Endothelial cell of umbilical vein (primary cell): Measurements from ENCODE around the gene DCAF7. TPM values are rescaled to one million over a fixed set of nuclear protein-coding genes. Genes with fewer than 3 reads are reported as not detected.

ENCODE experiments used
- BruUV-seq: library from RNA; stranded (reverse); fragments of 400-500 nt; replicated peaks from 2 replicates; lab custom pipeline; 2021; lab: Mats Ljungman, UMichigan
- CTCF ChIA-PET: fragments of 300-600, 350-600 bp; sonication (Branson Sonifier 250); formaldehyde crosslinking; loops from one replicate; lab custom pipeline; 2021; ENCODE audit warnings: antibody characterized with exemption, inconsistent platforms; lab: Charles Lee
- POLR2A ChIA-PET: fragments of 300-600, 350-600 bp; sonication (Branson Sonifier 250); formaldehyde crosslinking; loops from one replicate; lab custom pipeline; 2021; ENCODE audit warnings: antibody characterized with exemption, inconsistent platforms; lab: Charles Lee
- DNase-seq: peaks from one replicate; pipeline ENCODE4 v3.0.0-alpha.2; 2011; ENCODE audit warnings: low read depth, low spot score
- FAIRE-seq: peaks from 2 replicates; lab custom pipeline; 2011; peaks lifted over from hg19 to GRCh38; lab: Jason Lieb, UNC
- H2AFZ ChIP-seq: 2 replicates; pipeline ENCODE4 v1.6.0; 2012; ENCODE audit warnings: low read depth, low read length, control low read depth, inconsistent platforms
- H3K27ac ChIP-seq: 2 replicates; pipeline ENCODE4 v1.5.1; 2011; ENCODE audit warnings: low read depth, mild to moderate bottlenecking, control low read depth, low read length, moderate library complexity; ENCODE audit not compliant: insufficient read depth
- H3K27me3 ChIP-seq, 2 experiments: 2 replicates each; pipeline versions ENCODE4 v1.6.0 to v1.6.1; 2011; ENCODE audit warnings: low read length in 2 of 2, mixed read lengths in 1 of 2; ENCODE audit not compliant: control insufficient read depth in 2 of 2, insufficient read depth in 2 of 2
- H3K36me3 ChIP-seq, 2 experiments: 2 replicates in 1 of 2; 3 replicates in 1 of 2; pipeline ENCODE4 v1.5.1; 2011; ENCODE audit warnings: low read length in 2 of 2, mild to moderate bottlenecking in 1 of 2, moderate library complexity in 1 of 2; ENCODE audit not compliant: control insufficient read depth in 2 of 2, insufficient read depth in 2 of 2; ENCODE audit errors: extremely low read depth in 1 of 2
- H3K4me1 ChIP-seq: 3 replicates; pipeline ENCODE4 v1.5.1; 2011; ENCODE audit warnings: mild to moderate bottlenecking, low read length; ENCODE audit not compliant: control insufficient read depth, insufficient read depth; ENCODE audit errors: extremely low read depth
- H3K4me2 ChIP-seq: 2 replicates; pipeline ENCODE4 v1.6.1; 2011; ENCODE audit warnings: low read length, control low read depth, mixed read lengths; ENCODE audit not compliant: insufficient read depth
- H3K4me3 ChIP-seq, 3 experiments: fragments of 200-600 bp in 1 of 3; sonication (generic), shearing (Covaris generic) in 1 of 3; replicated peaks in 1 of 3; 2 replicates each; pipeline ENCODE4 v1.5.1; 2011 to 2016; ENCODE audit warnings: control low read depth in 3 of 3, low read length in 3 of 3, mild to moderate bottlenecking in 2 of 3, inconsistent platforms in 1 of 3, low read depth in 1 of 3, moderate library complexity in 1 of 3; ENCODE audit not compliant: insufficient read depth in 1 of 3
- H3K79me2 ChIP-seq: 2 replicates; pipeline ENCODE4 v1.6.0; 2012; ENCODE audit warnings: low read length, inconsistent platforms; ENCODE audit not compliant: control insufficient read depth, insufficient read depth
- H3K9ac ChIP-seq: replicated peaks from 2 replicates; pipeline ENCODE3; 2011; ENCODE audit warnings: low read length, control low read depth; ENCODE audit not compliant: insufficient read depth; ENCODE audit errors: extremely low read depth
- H3K9me1 ChIP-seq: replicated peaks from 3 replicates; pipeline ENCODE4 v1.6.0; 2011; ENCODE audit warnings: mild to moderate bottlenecking, low read length; ENCODE audit not compliant: control insufficient read depth, insufficient read depth; ENCODE audit errors: extremely low read depth
- H3K9me3 ChIP-seq: replicated peaks from 2 replicates; pipeline ENCODE4 v1.5.1; 2012; ENCODE audit warnings: low read length, inconsistent platforms; ENCODE audit not compliant: control insufficient read depth, insufficient read depth
- H4K20me1 ChIP-seq: replicated peaks from 2 replicates; pipeline ENCODE3; 2011; ENCODE audit warnings: mild to moderate bottlenecking, low read length; ENCODE audit not compliant: control insufficient read depth, insufficient read depth; ENCODE audit errors: extremely low read depth
- EZH2 ChIP-seq: IDR thresholded peaks from 2 replicates; pipeline ENCODE4 v1.6.1; 2012; ENCODE audit warnings: borderline replicate concordance, low read depth, mild to moderate bottlenecking, moderate library complexity, low read length, inconsistent platforms; ENCODE audit not compliant: severe bottlenecking
- FOS ChIP-seq: IDR thresholded peaks from 2 replicates; pipeline ENCODE4 v1.6.1; 2011; ENCODE audit warnings: mild to moderate bottlenecking, low read length, moderate library complexity, borderline replicate concordance; ENCODE audit not compliant: insufficient read depth
- GATA2 ChIP-seq: IDR thresholded peaks from 2 replicates; pipeline ENCODE4 v1.7.0; 2011; ENCODE audit warnings: low read depth, mild to moderate bottlenecking, moderate library complexity, mixed read lengths, low read length; ENCODE audit not compliant: insufficient read length, insufficient read depth
- JUN ChIP-seq: IDR thresholded peaks from 2 replicates; pipeline ENCODE4 v1.6.1; 2011; ENCODE audit warnings: borderline replicate concordance, low read depth; ENCODE audit not compliant: insufficient read length, insufficient read depth
- MYC ChIP-seq: IDR thresholded peaks from one replicate; pipeline ENCODE4 v1.6.1; 2011; ENCODE audit warnings: mild to moderate bottlenecking, low read depth, low read length
- POLR2A ChIP-seq: IDR thresholded peaks from 2 replicates; pipeline ENCODE4 v1.6.1; 2012; ENCODE audit warnings: low read depth, mild to moderate bottlenecking, control low read depth, low read length
- POLR2AphosphoS5 ChIP-seq: IDR thresholded peaks from 2 replicates; pipeline ENCODE4 v1.6.1; 2012; ENCODE audit warnings: low read depth, mild to moderate bottlenecking, control low read depth, low read length, moderate library complexity; ENCODE audit not compliant: insufficient read depth
- dilution Hi-C: fragments of 300-500 bp; cut with MboI; formaldehyde crosslinking; loops from one replicate; pipeline ENCODE4 v1.15.0; 2019; ENCODE audit warnings: low sequenced_read_pairs; ENCODE audit not compliant: extremely low pct_ligation_motif_present
- intact Hi-C: fragments of 100-400 bp; cut with micrococcal nuclease; formaldehyde crosslinking; loops from one replicate; pipeline ENCODE4 v1.10.0; 2022
- polyA plus RNA-seq, 4 experiments: library from polyadenylated mRNA; depleted of rRNA in 3 of 4; stranded (reverse) in 3 of 4; unstranded in 1 of 4; fragments of >200 nt; gene quantifications; 2 replicates each; pipeline versions ENCODE4 v1.2.1 to v1.2.3, GENCODE V29; 2011 to 2012; ENCODE audit warnings: missing spikeins in 1 of 4
- total RNA-seq: library from RNA; stranded (reverse); gene quantifications from 2 replicates; pipeline ENCODE4 v1.2.3, GENCODE V29; 2021
- TF ChIP-seq, protein P1 (sequence below), 2 donors: IDR thresholded peaks; 1 replicate in 1 of 2; 2 replicates in 1 of 2; pipeline ENCODE4 v1.5.1; 2011; ENCODE audit warnings: low read length in 2 of 2, mild to moderate bottlenecking in 2 of 2, moderate library complexity in 2 of 2, control low read depth in 1 of 2, inconsistent platforms in 1 of 2, low read depth in 1 of 2; ENCODE audit not compliant: insufficient read depth in 1 of 2; ENCODE audit errors: extremely low read depth in 1 of 2
- TF ChIP-seq, protein P2 (sequence below): IDR thresholded peaks from 2 replicates; pipeline ENCODE4 v1.6.1; 2011; ENCODE audit not compliant: insufficient read depth, insufficient read length

Gene DCAF7
- total and polyA plus RNA-seq, 2 donors (not counting 3 experiments of a cell fraction or from before 2014, with no cell fraction given): 82.8 to 100 TPM

DNA sequence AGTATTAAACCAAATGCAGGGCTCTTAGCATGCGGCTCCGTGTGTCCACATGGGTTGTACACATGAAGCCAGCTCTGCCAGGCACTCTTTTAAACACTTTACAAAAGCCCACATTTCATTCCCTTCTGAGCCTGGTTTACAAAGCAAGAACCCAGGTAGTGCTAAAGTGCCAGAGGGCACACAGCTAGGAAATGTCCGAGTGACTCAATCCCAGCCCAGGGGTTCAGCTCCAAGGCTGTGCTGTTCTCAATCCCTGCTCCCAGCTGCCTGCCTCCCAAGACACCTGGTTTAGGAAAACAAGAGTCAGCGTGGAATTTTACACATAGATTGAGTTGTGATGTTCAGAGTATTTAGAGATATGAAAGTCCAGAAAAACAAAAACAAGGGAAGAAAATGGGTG is 13.3 kb upstream of the DCAF7 start:
- Histone ChIP-seq H3K4me3 (no peak overlapping the region), H3K4me1 (no peaks in the 10 kb centered on the region), H3K27me3 (peaks cover 18 to 19% of the 10 kb centered on the region in 2 experiments), H3K9me3 (no peaks in the 10 kb centered on the region), H3K36me3 (no peaks in the 10 kb centered on the region), H3K9me1 (no peaks in the 10 kb centered on the region), H3K9ac (no peak overlapping the region), H2AFZ (no peak overlapping the region), H4K20me1 (no peaks in the 10 kb centered on the region), H3K27ac (no peak overlapping the region), H3K79me2 (no peaks in the 10 kb centered on the region), H3K4me2 (no peak overlapping the region)
- no peak for FAIRE-seq
- DNase-seq: no peak
- TF ChIP-seq MYC (no peak), FOS (no peak), POLR2AphosphoS5 (no peak), GATA2 (no peak), POLR2A (no peak), EZH2 (no peak), JUN (no peak)
- TF ChIP-seq, protein P1, sequence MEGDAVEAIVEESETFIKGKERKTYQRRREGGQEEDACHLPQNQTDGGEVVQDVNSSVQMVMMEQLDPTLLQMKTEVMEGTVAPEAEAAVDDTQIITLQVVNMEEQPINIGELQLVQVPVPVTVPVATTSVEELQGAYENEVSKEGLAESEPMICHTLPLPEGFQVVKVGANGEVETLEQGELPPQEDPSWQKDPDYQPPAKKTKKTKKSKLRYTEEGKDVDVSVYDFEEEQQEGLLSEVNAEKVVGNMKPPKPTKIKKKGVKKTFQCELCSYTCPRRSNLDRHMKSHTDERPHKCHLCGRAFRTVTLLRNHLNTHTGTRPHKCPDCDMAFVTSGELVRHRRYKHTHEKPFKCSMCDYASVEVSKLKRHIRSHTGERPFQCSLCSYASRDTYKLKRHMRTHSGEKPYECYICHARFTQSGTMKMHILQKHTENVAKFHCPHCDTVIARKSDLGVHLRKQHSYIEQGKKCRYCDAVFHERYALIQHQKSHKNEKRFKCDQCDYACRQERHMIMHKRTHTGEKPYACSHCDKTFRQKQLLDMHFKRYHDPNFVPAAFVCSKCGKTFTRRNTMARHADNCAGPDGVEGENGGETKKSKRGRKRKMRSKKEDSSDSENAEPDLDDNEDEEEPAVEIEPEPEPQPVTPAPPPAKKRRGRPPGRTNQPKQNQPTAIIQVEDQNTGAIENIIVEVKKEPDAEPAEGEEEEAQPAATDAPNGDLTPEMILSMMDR (IDR thresholded peaks at IDR 0.05; ENCODE audit: extremely low read depth in 1 of 2, insufficient read depth in 1 of 2, low read depth in 1 of 2, low read length in 2 of 2): no peak
- TF ChIP-seq, protein P2, sequence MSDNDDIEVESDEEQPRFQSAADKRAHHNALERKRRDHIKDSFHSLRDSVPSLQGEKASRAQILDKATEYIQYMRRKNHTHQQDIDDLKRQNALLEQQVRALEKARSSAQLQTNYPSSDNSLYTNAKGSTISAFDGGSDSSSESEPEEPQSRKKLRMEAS: no peak
- intact Hi-C loops (no loop called here), dilution Hi-C loops (no loop called here)
- CTCF ChIA-PET: interaction anchor here (0.8 to 1.0 kb wide), 3 partner anchors 10 to 112 kb away, joined by 3 to 4 read pairs (median 3); no protein-coding TSS in a partner anchor
- no TSS peak for BruUV-seq
- POLR2A ChIA-PET: no interaction called here
